Erythroblast (primary cell): ENCODE data around the gene A4GNT.
"Not testable (repeated sequence)": the region's sequence is repeated elsewhere in the genome, so short reads cannot be mapped to it uniquely, and the experiment has no call there.

ENCODE experiments used
- DNase-seq, 2 experiments: peaks; one replicate each; lab custom pipeline; 2025; lab: John Stamatoyannopoulos, UW
- GATA1 ChIP-seq: IDR thresholded peaks from 2 replicates; pipeline ENCODE4 v1.6.1; 2011; ENCODE audit warnings: low read depth, mild to moderate bottlenecking, control low read depth, low read length, moderate library complexity
- POLR2A ChIP-seq: IDR thresholded peaks from 2 replicates; pipeline ENCODE4 v1.6.1; 2011; ENCODE audit warnings: mild to moderate bottlenecking, low read length

A4GNT gene

DNA sequence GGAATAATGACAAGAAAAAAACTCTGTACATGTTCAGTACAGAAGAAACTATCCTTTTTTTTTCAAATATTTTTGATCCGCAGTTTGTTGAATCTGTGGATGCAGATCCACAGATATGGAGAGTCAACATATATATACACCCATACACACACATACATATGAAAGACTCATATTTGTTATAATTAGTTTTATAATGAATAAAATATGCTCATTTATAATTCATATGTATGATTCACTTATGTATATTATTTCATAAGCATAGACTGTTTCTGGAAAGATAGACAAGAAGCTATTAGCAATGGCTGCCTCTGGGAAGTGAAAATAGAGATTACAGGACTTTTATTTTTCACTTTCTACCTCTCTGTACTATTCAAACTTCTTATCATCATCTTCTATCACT, 26.6 kb downstream of the A4GNT start:
- DNase-seq = no peak
- TF ChIP-seq POLR2A (no peak), GATA1 (no peak)

DNA sequence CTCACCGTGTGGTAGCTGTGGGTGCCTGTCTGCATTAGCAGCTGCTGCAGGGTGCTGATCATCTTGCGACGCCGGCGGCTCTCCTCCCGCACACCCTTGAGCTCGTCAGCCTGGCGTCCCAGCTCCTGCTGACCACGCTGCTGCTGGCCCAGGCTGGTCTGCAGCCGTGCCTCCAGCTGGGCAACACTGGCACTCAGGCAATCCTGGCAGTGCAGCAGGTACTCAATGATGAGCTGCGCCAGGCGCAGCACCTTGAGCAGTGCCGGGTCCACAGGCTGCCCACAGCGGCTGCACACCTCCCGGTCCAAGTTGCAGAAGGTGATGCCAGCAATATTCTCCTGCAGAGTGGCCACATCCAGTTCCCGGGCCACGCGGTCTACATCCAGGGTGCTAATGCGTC, 28.7 kb downstream of the A4GNT start:
- TF ChIP-seq POLR2A = no peak
- TF ChIP-seq GATA1 = no peak
- no peak for DNase-seq

GRCh38 chr3:138101351-138101940, 30.7 kb downstream of the A4GNT start:
- not testable (repeated sequence) for DNase-seq

DNA sequence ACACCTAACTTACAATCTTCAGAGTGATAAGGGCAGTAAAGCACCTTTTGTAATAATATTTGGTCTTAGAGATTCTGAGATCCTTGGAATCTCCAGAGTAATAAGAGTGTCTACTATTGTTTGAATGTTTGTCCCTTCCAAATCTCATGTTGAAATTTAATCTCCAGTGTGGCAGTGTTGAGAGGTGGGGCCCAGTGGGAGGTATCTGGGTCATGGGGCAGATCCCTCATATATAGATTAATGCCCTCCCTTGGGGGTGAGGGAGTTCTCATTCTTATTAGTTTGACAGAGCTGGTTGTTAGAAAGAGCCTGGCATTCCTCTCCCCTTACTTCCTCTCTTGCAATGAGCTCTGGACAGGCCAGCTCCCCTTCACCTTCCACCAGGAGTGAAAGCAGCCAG, 32.8 kb downstream of the A4GNT start:
- no peak for DNase-seq
- TF ChIP-seq GATA1 (no peak), POLR2A (no peak)

GRCh38 chr3:138097192-138098172, 34.7 kb downstream of the A4GNT start:
- TF ChIP-seq GATA1 (no peak), POLR2A (no peak)
- DNase-seq = no peak

GRCh38 chr3:138093721-138094120, 38.5 kb downstream of the A4GNT start:
- no peak for DNase-seq
- TF ChIP-seq POLR2A (no peak), GATA1 (no peak)

- no peak for TF ChIP-seq POLR2A
- no peak for TF ChIP-seq GATA1
- DNase-seq = no peak
These were observed 40.2 kb downstream of the A4GNT start for GRCh38 chr3:138092023-138092422.

GRCh38 chr3:138089091-138089490, 43.1 kb downstream of the A4GNT start:
- TF ChIP-seq POLR2A (no peak), GATA1 (no peak)
- DNase-seq = no peak

DNA sequence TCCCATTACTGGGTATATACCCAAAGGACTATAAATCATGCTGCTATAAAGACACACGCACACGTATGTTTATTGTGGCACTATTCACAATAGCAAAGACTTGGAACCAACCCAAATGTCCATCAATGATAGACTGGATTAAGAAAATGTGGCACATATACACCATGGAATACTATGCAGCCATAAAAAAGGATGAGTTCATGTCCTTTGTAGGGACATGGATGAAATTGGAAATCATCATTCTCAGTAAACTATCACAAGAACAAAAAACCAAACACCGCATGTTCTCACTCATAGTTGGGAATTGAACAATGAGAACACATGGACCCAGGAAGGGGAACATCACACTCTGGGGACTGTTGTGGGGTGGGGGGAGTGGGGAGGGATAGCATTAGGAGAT, 46.4 kb downstream of the A4GNT start:
- DNase-seq = not testable (repeated sequence)

- no peak for DNase-seq
- TF ChIP-seq POLR2A (no peak), GATA1 (no peak)
These were observed 48.0 kb downstream of the A4GNT start for GRCh38 chr3:138084196-138084595.

DNA sequence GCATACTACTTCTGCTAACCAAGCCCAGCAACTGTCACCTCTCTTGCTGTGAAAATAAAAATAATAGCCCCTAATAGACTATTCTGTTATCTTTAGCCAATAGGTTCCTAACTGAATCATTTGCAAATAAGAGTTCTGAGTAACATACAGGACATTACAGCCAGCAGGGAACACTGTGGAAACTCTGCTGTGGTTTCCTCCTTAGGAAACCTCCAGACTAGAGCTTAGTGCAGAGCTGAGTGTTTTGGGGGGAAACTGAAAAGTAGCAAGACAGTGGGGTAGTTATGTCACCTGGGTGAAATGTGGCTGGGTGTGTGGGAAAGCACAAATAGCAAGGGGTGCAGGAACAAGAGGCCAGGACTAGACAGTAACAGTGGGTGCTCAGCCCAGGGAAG, 49.2 kb downstream of the A4GNT start:
- TF ChIP-seq POLR2A (no peak), GATA1 (no peak)
- DNase-seq = no peak

DNA sequence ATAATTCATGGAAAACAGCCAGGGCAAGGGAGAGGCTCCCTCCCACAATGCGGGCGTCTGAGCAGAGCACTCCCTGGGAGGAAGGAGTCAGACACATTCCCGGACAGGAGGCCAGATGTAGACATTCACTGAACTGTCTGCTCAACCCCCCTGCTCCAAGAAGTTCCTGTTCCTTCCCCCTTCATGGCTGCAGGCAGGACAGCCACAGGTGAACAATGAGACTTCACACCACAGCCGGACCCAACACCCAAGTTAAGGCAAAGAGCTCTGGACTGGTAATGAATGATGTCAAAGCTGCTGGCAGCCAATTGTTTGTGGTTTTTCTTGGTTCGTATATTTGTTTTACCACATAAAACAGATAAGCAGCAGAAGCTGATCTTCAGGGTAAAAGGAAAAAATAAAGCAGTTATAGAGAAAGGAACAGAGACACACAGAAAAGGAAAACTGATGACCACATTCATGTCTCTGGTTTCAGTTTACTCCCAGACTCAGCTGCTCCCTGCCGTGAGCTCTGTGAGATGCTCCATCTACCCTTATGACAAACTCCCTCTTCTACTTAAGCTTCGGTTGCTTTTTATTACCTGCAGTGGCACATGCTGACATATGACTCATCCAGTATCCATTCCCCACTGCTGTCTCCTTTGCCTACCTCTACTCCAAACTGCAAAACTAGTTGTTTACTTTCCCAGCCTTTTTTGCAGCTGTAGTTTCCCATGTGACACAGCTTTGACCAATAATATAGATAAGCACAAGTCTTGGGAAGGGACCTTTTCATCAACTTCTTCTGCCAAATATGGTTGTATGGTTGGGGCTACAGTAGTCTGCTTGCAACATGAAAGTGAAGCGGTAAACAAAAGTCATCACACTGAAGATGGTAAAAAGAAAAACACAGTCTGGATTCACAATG, 49.9 kb downstream of the A4GNT start:
- DNase-seq = no peak
- no peak for TF ChIP-seq GATA1
- no peak for TF ChIP-seq POLR2A

- TF ChIP-seq POLR2A (no peak), GATA1 (no peak)
- DNase-seq = no peak
These were observed 50.7 kb downstream of the A4GNT start for GRCh38 chr3:138081371-138082084.
